Pancreas (tissue), 10 donors: Measurements from ENCODE around the gene IFT52. TPM values are rescaled to one million over a fixed set of nuclear protein-coding genes. Genes with fewer than 3 reads are reported as not detected.
"Not testable (repeated sequence)": the region's sequence is repeated elsewhere in the genome, so short reads cannot be mapped to it uniquely, and the experiment has no call there.

Experiments
- ATAC-seq, 4 donors: fragments of 200-7000 bp; cut with Tn5 transposase; one replicate each; pipeline versions ENCODE4 v1.8.0 to v1.9.1; 2020; ENCODE audit warnings: mild to moderate bottlenecking in 4 of 4, moderate library complexity in 4 of 4
- DNase-seq, 6 donors: peaks; one replicate each; pipeline ENCODE4 v3.0.0-alpha.2; 2020
- FAIRE-seq: peaks from 2 replicates; lab custom pipeline; 2012; peaks lifted over from hg19 to GRCh38; lab: Jason Lieb, UNC
- H3K27ac ChIP-seq, 4 donors: fragments of 200-600 bp; sonication (generic); 1 replicate in 3 of 4; 2 replicates in 1 of 4; pipeline versions ENCODE4 v1.5.0 to v1.8.0; 2020
- H3K27me3 ChIP-seq, 4 donors: fragments of 200-600 bp; one replicate each; pipeline ENCODE4 v1.8.0; 2021
- H3K36me3 ChIP-seq, 3 donors: fragments of 200-600 bp; sonication (generic) in 1 of 3; one replicate each; pipeline versions ENCODE4 v1.5.0 to v1.8.0; 2020 to 2021
- H3K4me1 ChIP-seq, 3 donors: fragments of 200-600 bp; one replicate each; pipeline ENCODE4 v1.8.0; 2021
- H3K4me3 ChIP-seq, 4 donors: fragments of 200-600 bp; sonication (generic) in 2 of 4; one replicate each; pipeline versions ENCODE4 v1.5.0 to v1.8.0; 2020 to 2021
- H3K9me3 ChIP-seq, 4 donors: fragments of 200-600 bp; one replicate each; pipeline ENCODE4 v1.8.0; 2021
- CTCF ChIP-seq, 4 donors: fragments of 200-600 bp; sonication (generic) in 3 of 4; IDR thresholded peaks; one replicate each; pipeline versions ENCODE4 v1.5.0 to v1.8.0; 2021; ENCODE audit warnings: antibody characterized with exemption in 4 of 4
- WGBS, 2 donors: extraction: QIAGEN DNeasy Blood & Tissue Kit; methylation state at CpG; one replicate each; pipeline ENCODE4 v1.1.7; 2013; 5-methylcytosine and 5-hydroxymethylcytosine counted together
- intact Hi-C, 3 donors: fragments of 100-400 bp; cut with DNase I; formaldehyde crosslinking; loops; one replicate each; pipeline versions ENCODE4 v1.11.1 to v1.14.2; 2022
- polyA plus RNA-seq, 2 donors: library from polyadenylated mRNA; stranded (reverse); fragments of 200-250 nt; gene quantifications; one replicate each; pipeline ENCODE4 v1.2.3, GENCODE V29; 2013
- total RNA-seq, 6 donors: library from RNA; stranded (reverse); fragmentation: NEBNext Ultra II Directional in 4 of 6; extraction: Animal tissue kit (Norgen Biotek cat#: 25700) in 4 of 6; gene quantifications; one replicate each; pipeline versions ENCODE4 v1.2.1 to v1.2.4, GENCODE V29; 2021 to 2023
- donor health status: healthy with polysubstance abuse.
- donor health status: DM: no; HTN: no; CAD: no; lungs with moderate emphysema.
- donor health status: DM: no; HTN: no; CAD: no.
- donor health status: control.
- donor health status: control.
- donor health status: Bipolar disorder and iron deficiency.
- donor health status: DM: yes; HTN: yes; CAD: no.
- donor health status: DM: no; HTN: no; CAD: no.
- donor health status: DM: no; HTN: no; CAD: no.
- donor health status: DM: yes; HTN: yes; CAD: no.

IFT52 gene
- total and polyA plus RNA-seq, 8 donors, result 7.8 to 14.8 (median 12.7) TPM

GRCh38 chr20:43653966-43654365 is 63.2 kb downstream of the IFT52 start:
- ATAC-seq (peak; percentile 2 to 47 (median 10)), DNase-seq (peak in 2 of 6 donors; percentile 46 to 47), FAIRE-seq (no peak)
- 54 to 62% methylated on average over 3 of the region's 3 CpGs for WGBS, 2 donors
- TF ChIP-seq CTCF (IDR thresholded peaks at IDR 0.05), result no peak
- H3K9me3 ChIP-seq, result no peaks in the 10 kb centered on the region
- no peak overlapping the region for H3K4me3 ChIP-seq
- no peaks in the 10 kb centered on the region for H3K36me3 ChIP-seq
- H3K27me3 ChIP-seq, result no peaks in the 10 kb centered on the region
- peaks cover 0 to 7% (median 6%) of the 10 kb centered on the region in 3 donors for H3K4me1 ChIP-seq
- intact Hi-C loops, result no loop called here
- H3K27ac ChIP-seq, result peak overlapping the region; percentile 45 to 86 (median 64)

- DNase-seq, FAIRE-seq, H3K27me3 ChIP-seq, H3K27ac ChIP-seq, H3K36me3 ChIP-seq, H3K4me3 ChIP-seq, H3K9me3 ChIP-seq, ATAC-seq, H3K4me1 ChIP-seq, intact Hi-C loops: not testable (repeated sequence)
- WGBS, 2 donors, result 71 to 72% methylated on average over 6 of the region's 6 CpGs
These were observed 64.4 kb downstream of the IFT52 start for GRCh38 chr20:43655176-43655575.

GRCh38 chr20:43655937-43656336 is 65.2 kb downstream of the IFT52 start:
- Histone ChIP-seq H3K4me3 (no peak overlapping the region), H3K27me3 (no peaks in the 10 kb centered on the region), H3K4me1 (peaks cover 0 to 7% (median 6%) of the 10 kb centered on the region in 3 donors), H3K27ac (no peak overlapping the region), H3K36me3 (no peaks in the 10 kb centered on the region), H3K9me3 (no peaks in the 10 kb centered on the region)
- FAIRE-seq (no peak), ATAC-seq (no peak), DNase-seq (no peak)
- WGBS, 2 donors, result 73 to 78% methylated on average over 3 of the region's 3 CpGs
- intact Hi-C loops, result no loop called here
- TF ChIP-seq CTCF (IDR thresholded peaks at IDR 0.05), result no peak

- H3K9me3 ChIP-seq, result no peaks in the 10 kb centered on the region
- peak overlapping the region; percentile 42 to 60 (median 52) for H3K4me3 ChIP-seq
- ATAC-seq (no peak), FAIRE-seq (no peak), DNase-seq (no peak)
- no peaks in the 10 kb centered on the region for H3K36me3 ChIP-seq
- no peak for TF ChIP-seq CTCF (IDR thresholded peaks at IDR 0.05)
- intact Hi-C loops, result no loop called here
- peak overlapping the region in 3 of 4 donors; percentile 67 to 91 (median 85) for H3K27ac ChIP-seq
- no peaks in the 10 kb centered on the region for H3K27me3 ChIP-seq
- peaks cover 0 to 6% (median 5%) of the 10 kb centered on the region in 3 donors for H3K4me1 ChIP-seq
- 68 to 70% methylated on average over 11 of the region's 11 CpGs for WGBS, 2 donors
These were observed 67.5 kb downstream of the IFT52 start for GRCh38 chr20:43658069-43658722.

- H3K36me3 ChIP-seq, result no peaks in the 10 kb centered on the region
- FAIRE-seq, result no peak
- no peaks in the 10 kb centered on the region for H3K27me3 ChIP-seq
- 75 to 85% methylated on average over 6 of the region's 6 CpGs for WGBS, 2 donors
- no peaks in the 10 kb centered on the region for H3K9me3 ChIP-seq
- H3K4me1 ChIP-seq, result no peaks in the 10 kb centered on the region
- no peak overlapping the region for H3K27ac ChIP-seq
- no peak overlapping the region for H3K4me3 ChIP-seq
- TF ChIP-seq CTCF (IDR thresholded peaks at IDR 0.05), result no peak
- no peak for ATAC-seq
- DNase-seq, result no peak
- intact Hi-C loops, result no loop called here
These were observed 68.1 kb downstream of the IFT52 start for GRCh38 chr20:43658723-43659419.
